HG03354 (cell line): ENCODE data around the gene TMEM176B.
A peak's percentile ranks its signal among the peaks of the same experiment; 100 is the strongest.
"Not testable (repeated sequence)": the region's sequence is repeated elsewhere in the genome, so short reads cannot be mapped to it uniquely, and the experiment has no call there.

ENCODE experiments used
- ATAC-seq: cut with Tn5 transposase; IDR thresholded peaks from one replicate; pipeline ENCODE4 v1.9.1; 2021; ENCODE audit warnings: mild to moderate bottlenecking; ENCODE audit not compliant: unreplicated experiment, poor library complexity, severe bottlenecking

The TMEM176B gene

GRCh38 chr7:150793569-150794238 is 6.5 kb downstream of the TMEM176B start:
- ATAC-seq = no peak

DNA sequence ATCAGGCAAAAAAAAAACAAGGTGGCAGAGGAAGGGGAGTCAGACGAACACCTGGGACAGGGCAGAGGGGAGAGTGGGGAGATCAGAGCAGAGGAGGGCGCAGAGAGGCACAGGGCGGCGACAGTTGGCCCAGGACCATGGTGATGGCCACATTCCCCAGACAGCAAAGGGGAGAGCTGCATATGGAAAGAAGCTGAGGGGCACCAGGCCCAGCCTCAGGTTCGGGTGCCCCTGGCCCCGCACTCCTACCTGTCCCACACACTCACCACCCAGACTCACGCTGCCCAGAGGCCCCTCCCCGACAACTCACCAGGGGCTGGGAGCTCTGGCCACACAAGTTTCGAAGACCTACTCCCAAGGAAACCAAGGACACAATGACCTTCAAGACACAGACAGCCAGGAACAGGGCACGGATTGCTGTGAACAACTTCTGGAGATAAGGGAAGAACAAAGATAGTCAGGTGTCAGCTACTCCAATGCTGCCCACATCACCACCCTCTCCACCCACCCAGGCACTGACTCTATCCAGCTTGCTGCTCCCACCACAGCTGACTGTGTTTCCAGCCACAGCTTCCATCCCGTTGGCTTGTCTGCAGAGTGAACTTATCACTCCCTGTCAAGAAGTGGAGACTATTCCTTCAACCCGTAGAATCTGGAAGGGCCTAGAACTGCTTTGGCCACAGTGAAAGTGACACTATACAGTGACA is 8.3 kb downstream of the TMEM176B start:
- ATAC-seq = no peak

DNA sequence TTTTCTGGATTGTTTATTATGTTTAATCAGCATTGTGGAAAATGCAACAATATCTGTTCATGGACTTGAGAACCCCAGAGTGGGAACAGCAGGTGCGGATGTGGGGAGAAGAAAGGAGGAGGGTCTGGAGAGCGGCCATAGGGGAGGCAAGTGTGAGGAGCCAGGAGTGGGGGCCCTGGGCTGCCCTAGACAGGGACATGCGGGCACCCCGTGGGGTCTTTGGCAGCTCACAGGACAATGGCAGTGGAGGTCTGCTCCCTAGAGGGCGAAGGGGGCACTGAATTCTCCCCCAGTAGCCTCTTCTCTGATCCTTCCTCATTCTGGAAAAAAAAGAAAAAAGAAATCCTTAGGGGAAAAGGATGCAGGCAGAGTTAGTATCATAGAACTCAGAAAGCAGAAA is 8.9 kb downstream of the TMEM176B start:
- ATAC-seq = no peak

DNA sequence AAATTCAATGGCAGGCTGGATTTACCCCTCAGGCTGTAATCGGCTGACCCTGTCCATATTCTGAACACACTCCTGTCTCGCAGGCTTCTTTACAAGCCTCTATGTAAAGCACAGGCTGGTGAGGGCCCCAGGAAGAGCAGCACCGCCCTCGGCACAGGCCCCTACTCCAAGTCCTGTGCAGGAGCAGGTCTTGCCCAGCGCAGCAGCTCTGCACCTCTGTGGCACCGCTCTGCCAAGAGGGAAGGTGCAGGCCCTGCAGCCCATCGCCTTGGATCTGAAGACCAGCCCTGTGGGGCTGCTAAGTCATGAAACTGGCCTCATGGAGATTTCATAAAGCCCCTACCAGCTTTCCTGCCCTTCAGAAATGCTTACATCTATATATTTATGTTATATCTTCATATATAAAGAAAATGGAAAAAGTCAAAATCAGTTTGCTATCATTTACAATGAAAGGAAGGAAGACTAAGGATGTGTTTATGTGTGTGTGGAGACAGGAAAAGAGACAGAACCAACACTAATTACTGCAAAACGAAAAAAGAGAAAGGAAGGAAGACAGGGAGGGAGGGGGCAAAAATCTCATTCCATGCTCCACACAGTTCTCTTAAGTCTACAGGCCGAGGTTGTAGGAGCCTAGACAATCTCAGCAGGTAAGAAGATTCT is 9.6 kb downstream of the TMEM176B start:
- no peak for ATAC-seq

DNA sequence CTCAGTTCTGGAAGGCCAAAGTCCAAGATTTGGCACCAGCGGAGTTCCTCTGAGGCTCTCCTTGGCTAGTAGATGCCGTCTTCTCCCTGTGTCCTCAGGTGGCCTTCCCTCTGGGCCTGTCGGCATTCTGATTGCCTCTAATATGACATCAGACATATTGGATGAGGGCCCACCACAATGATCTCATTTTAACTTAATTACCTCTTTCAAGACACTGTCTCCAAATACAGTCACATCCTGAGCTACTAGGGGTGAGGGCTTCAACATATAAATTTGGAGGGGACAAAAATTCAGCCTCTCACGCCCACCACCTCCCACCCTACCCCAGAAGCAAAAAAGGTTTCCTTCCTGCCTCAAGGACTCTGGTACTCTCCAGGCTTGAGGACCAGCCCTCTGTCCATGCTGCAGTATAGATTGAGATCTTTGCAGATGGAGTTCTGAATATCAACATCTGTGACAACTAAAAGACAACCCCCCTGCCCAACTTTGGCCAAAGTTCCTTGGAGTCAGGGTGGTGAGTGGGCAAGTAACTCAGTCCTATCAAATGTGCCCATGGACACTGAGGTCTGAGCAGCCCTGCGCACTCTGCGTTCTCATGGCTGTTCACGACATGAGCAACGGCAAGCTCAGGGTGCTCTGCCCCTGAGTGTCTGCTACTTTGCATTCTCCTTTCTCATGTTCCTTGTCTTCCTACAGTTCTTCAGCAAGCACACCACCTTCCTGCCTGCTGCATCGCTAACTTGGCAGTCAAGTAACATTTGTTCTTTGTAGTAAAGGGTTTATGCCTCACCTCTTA is 11.5 kb downstream of the TMEM176B start:
- ATAC-seq = no peak

DNA sequence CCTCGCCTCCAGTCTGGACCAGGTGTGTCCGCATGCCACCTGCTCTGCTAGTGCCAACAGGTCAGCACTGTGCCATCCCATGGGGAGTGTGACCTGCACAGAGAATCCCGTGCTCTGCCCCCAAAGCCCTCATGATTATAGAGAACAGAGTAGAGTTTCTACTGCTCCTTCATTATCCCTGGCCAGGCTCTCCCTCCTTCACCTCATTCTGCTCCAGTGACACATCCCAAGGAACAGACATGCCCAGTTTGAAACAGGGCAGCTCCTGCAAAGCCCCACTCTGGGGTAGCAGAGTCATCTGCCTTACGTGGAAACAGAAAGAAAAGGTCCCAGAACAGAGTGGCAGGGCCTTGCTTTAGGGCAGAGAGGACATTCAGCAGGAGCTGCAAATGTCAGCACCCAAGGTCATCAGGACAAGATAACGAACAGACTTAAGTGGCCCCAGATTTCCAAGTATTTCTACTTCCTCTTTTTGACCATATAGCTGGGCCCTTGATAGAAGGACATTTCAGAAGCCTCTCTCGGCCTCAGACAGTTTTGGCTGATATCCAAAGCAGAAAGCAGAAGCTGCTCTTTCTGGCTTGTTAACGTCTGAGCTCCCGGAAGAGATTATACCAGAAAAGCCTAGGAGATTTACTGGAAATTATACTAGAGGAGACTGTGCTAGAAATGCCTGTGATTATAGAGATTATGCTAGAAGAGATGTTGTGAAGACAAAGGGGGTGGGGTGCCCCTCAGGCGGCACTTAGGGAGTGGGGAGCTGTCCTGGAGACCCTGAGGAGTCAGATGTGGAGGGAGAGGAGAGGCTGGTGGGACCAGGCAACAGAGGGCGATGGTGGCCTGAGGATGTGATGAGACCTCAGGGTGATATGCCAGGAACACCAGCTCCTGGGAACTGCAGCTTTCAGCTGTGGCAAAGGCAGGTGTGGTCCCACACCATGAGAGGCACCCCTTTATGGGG is 12.6 kb downstream of the TMEM176B start:
- no peak for ATAC-seq

GRCh38 chr7:150784954-150785353 is 15.2 kb downstream of the TMEM176B start:
- no peak for ATAC-seq

DNA sequence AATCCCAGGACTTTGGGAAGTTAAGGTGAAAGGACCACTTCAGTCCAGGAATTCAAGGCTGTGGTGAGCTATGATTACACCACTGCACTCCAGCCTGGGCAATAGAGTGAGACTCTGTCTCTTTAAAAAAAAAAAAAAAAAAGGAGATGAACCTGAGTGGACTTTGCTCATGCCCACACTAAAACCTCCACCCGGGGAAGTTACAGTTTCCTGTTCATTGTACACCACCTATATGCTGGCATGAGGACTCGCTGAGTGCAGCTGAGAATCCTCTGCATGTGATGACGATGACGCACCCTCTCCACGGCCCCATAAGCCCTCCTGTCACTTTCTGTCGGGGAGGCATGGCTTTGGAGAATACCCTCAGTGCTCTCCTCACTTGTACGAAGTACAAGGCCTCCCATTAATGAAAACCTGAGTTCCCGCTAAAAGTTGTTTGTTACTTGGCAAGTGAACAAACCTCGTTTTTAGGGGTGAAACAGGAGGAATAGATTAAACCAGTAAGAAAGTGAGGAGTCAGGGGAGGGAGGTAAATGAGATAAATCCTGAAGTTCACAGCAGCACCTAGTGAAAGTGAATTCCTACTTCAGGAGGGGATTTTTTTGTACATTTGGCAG is 15.9 kb downstream of the TMEM176B start:
- no peak for ATAC-seq

- ATAC-seq = no peak
Observed at GRCh38 chr7:150781961-150782360, 18.2 kb downstream of the TMEM176B start.

DNA sequence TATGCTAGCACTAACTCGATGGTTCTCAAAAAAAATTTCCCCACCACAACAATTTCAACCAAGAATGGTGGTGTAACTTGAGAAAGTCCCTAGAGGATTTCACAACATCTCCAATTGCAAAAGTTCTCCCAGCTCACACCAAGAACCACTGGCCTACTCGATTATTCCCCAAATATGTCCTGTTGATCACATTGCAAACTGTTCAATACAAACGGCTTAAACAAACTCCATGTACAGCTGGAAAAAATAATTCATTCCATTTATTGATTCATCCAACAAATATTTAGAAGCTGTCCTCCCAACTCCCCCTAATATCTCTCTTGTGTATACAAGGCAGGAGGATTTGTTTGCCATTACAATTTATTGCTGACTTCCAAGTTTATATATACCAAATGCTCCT is 19.1 kb downstream of the TMEM176B start:
- no peak for ATAC-seq

GRCh38 chr7:150780292-150780691 is 19.9 kb downstream of the TMEM176B start:
- ATAC-seq = no peak

- peak; percentile 58 for ATAC-seq
Observed at GRCh38 chr7:150778738-150779301, 21.3 kb downstream of the TMEM176B start.

DNA sequence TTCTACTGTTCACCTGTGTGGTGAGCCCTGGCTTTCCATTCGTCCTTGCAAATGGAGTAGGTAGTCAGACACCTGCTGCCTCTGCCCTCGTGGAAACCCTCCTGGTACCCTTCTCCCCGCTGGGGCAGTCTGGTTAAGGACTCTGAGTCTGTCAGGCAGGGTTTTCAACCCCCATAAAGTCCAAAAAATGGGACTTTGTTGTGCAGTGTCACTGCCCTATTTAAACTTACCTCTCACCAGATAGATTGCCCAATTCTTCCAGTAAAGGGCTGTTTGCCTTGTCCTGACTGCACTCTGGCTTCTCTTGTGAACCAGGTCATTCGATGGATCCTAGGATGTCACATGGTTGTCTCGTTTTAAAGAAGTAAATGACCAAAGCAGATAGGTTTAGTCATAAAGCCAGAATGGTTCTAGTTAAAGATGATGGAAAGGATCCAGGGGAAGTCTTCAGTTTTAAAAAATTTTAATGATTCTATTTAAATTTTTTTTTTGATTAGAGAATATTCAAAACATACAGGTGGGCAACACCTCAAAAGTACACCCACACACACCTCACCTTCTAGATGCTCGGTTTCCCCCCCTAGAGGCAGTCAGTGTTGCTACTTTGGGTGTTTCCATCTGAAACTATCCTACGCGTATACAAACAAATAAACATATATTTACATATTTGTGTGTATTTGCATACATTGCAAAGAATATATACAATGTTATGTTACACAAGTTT is 22.0 kb downstream of the TMEM176B start:
- ATAC-seq = no peak

- ATAC-seq = not testable (repeated sequence)
Observed at GRCh38 chr7:150774131-150774530, 26.0 kb downstream of the TMEM176B start.

DNA sequence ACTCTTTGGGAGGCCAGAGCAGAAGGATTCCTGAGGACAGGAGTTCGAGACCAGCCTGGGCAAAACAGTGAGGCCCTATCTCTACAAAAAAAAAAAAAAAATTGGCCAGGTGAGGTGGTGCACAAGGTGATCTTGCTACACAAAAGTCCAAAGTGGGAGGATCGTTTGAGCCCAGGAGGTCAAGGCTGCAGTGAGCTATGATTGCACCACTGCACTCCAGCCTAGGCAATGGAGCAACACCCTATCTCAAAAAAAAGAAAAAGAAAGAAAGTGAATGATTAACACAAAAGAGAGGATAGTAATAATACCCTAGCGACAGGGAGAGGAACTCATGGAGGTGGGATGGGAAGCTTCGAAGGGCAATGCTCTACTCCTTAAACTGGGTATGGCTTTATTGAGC is 30.4 kb downstream of the TMEM176B start:
- ATAC-seq = no peak

DNA sequence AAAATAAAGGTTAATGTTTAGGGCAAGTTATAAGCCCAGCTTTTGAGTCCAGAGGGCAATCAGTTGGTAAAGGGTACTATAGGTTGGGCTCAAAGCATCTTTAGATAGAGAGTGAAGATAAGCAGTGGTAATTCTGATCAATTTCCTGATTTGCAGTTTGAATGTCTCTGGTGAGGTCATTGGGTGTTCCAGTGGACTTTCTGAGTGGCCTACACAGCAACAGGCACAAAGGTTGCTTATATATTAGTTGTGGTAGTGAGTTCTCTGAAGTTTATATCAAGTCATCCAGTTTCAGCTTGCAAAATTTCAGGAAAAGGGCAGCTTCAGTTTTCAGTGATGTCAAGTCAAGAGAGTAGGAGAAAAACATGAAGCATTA is 33.8 kb downstream of the TMEM176B start:
- ATAC-seq = no peak

DNA sequence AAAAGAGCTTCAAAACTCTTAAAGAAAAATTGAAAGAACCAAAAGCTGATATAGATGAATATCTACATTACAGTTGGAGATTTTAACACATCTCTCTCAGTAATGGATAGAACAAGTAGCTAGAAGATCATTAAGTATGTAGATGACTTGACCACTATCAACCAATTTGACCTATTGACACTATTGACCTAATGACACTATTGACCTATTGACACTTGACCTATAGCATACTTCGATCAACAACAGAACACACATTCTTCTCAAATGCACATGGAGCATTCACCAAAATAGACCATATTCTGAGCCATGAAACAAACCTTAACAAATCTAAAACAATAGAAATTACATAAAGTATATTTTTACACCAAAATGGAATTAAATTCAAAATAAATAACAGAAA is 40.7 kb downstream of the TMEM176B start:
- ATAC-seq = no peak

- no peak for ATAC-seq
Observed at GRCh38 chr7:150756858-150757257, 43.3 kb downstream of the TMEM176B start.
